Tongue (tissue), 2 donors: Measurements from ENCODE around the gene NPAS3. TPM values are rescaled to one million over a fixed set of nuclear protein-coding genes. Genes with fewer than 3 reads are reported as not detected.

Source experiments
- DNase-seq: peaks from one replicate; pipeline ENCODE4 v3.0.0-alpha.2; 2015
- total RNA-seq: library from RNA; depleted of rRNA; stranded (reverse); fragments of >200 nt; gene quantifications from one replicate; pipeline ENCODE4 v1.2.3, GENCODE V29; 2014

The NPAS3 gene
- total RNA-seq, 1 donor from 2014 or later, result 4.4 TPM

DNA sequence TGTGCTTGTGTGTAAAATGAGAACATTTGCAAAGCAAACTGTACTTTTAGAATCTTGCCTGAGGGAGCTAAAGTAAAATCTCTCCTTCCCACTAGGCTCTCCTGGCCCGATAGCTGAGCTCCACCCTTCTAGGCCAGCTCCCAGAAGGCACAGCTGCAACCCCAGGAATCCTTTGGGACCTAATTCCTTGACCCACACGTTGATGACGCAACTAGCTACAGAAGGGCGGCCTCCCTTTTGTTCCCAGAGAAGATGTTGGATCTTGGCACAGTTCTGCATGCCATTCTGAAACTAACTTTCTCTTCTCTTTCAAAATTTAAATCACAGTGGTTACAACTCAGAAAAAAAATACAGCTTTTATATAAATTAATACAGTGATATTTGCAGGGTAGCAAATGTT is 744.1 kb downstream of the NPAS3 start:
- DNase-seq, result peak; percentile 26

DNA sequence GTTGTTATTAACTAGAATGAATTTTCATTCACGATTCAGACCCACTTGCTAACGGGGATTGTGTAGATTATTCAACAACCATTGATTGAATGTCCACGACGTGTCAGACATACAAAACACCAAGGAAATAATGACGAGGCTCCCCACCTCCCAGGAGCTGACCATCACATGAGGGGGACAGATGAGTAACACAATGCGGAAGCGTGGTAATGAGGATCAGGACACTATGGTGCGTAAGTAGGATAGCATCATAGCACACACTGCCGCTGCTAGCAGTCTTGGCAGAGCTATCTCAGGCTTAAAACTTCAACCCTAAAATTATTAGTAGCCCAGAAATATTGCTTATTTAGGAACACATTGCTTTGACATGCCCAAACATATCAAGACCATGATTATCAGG is 746.3 kb downstream of the NPAS3 start:
- DNase-seq, result no peak

DNA sequence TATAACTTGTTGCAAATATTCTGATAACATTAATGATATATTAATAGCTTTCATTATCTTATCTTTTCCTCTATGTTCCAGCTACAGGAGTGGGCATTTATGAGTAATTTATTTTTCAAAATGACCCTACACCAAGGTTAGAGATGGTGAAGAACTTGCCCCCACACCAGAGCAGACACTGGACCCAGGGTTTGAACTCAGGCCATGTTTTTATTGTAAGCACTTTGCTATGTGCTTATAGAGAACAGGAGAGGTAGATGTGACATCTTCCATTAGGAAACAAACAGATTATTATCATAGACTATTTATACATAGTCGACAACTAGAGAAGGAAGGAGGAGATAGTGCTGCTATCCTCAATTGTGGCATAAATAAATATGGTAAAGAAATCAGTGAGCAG is 747.0 kb downstream of the NPAS3 start:
- DNase-seq, result no peak

DNA sequence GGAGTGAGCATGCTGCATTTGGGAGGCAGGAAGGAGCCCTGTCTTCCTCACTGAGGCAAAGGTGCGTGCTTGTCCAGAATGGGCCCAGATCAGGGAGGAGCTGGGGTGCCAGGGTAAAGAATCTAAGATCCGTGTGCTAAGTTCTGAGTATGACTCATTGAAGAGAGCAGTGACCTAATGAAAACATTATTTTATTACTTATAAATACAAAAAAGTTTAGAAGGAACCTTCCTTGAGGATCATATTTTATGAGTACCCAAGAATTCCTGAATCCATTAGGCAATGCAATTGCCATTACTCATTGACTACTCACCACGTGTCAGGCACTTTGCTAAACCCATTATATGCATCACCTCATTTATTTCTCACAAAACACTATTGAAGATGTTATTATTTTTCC is 747.5 kb downstream of the NPAS3 start:
- DNase-seq, result no peak

DNA sequence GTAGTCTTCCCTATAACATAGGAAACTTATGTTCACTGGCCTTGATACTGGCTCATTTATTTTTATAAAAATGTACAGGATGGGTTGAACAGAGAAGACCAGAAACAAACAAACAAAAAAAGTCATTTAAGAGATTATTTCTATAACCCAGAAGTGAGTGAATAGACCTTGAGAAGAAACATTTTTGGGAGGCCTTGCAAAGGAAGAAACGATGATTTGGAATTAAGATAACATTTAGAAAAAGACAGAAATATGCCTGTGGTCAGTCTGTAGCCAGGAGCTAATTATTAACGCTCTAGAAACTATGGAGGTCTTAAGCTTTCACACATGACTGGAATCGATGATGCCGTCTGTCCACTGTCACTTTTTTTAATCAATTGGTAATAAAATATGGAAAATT is 748.2 kb downstream of the NPAS3 start:
- no peak for DNase-seq

DNA sequence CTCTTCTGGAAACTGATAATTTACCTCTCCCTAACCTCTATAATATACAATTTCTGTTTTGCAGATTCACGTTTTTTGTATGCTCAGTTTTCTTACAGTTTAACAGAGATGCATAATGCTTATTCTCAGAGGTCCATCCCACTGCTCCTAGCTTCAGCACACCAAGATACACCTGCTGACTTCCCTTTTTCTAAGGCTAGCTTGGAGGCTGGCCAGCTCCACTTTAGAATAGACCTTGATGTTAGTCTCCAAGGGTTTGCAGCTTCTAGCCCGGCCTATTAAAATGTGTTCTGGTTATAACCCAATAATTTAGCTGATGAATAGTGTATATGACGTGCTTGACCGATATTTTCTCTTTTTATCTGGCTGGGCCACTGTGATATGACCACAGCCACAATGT is 751.0 kb downstream of the NPAS3 start:
- no peak for DNase-seq

DNA sequence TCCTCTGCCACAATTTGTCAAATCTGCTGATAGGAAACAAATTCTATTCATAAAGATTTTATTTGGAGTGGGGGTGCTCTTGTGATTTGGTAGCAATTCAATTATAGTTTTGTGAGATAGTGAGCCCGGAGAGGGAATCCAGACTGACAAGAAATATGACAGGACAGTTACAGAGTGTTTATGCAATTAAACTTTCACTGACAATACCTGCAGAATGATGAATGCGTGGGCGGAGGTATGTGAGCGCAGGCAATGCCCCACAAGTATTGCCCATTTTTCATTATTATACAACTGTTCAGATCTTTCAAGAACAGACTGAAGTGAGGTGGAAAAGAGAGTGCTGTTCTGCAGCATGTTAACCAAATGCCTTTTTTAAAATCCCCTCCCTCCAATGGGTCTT is 753.2 kb downstream of the NPAS3 start:
- DNase-seq, result no peak

DNA sequence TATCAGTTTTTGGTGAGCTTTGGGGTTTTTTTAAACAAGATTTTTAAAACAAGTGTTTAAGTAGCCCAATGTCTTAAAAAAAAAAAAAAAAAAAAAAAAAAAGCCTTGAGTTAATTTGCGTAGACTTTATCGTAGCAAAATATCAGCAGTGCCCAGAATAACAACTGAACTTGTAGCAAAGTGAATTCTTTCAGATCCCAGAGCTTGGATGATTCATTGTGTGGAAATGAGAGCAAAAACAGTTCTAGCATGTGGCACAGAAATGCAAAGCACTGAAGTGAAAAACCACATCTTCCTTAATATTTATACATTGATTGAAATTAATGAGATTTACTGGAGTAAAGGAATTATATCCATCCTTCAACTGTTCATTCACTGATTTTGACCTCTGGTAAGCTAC is 754.1 kb downstream of the NPAS3 start:
- DNase-seq, result no peak

DNA sequence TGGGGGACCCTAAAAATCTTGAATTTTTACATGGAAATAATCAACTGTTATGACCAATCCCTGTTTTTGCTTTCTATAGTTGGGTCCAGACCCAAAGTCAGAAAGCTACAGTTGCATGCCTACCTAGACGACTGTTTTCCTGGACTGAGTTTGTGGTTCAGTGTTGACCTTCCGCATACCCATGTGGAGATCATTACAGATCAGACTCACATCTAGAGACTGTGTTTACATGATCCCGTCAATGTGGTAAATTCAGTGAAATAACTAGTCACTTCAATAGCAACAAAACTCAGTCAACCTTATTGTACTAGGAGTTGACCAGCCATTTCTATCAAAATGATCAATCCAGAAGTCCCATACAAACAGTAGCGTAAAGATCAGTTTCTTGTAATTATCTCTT is 754.6 kb downstream of the NPAS3 start:
- DNase-seq, result no peak

DNA sequence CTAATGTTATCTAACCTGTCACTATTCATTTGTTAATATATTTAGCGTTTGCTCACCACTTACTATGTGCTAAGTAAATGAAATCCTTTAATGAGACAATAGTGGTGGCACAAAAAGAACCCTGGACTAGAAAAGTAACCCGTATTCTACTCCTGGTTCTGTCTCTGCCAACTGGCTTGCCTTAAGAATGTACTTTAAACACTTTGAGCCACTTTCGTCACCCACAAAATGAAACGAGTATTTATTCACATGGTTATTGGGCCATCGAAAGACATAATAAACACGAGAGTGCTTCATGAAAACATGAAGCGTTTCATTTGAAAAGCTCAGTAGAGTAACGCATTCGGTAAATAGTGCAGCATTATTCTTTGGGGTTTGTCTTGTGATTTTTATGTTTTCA is 757.5 kb downstream of the NPAS3 start:
- DNase-seq, result no peak

DNA sequence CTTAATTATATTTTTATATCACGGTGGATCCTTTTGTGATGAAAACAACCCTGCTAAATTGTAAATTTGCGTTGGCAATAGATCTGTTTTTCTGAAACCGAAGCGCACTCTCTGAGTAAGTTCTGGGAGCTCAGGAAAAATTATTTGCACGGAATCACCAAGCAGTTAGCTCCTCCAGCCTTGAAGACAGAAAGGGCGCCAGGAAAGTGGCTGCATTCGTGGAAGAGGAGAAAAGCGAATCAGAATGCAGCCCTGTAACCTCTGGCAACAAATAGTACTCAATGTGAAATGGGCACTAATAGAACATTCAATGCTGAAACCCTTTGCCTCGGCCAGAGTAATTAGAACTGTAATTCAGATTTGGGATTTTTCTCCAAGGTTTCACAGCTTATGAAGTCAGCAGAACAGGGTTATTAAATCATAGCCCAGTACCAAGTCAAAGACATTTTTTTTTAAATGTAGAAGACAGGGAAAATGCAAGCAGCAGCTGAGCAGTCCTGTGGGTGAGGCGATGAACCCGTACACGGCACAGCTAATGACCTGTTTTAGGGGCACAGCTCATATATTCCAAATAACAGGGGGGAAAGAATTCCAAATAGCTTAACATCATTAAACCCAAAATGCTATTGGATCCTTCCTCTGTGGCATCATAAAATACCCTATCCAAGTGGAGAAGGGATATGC is 760.8 kb downstream of the NPAS3 start:
- DNase-seq, result no peak

DNA sequence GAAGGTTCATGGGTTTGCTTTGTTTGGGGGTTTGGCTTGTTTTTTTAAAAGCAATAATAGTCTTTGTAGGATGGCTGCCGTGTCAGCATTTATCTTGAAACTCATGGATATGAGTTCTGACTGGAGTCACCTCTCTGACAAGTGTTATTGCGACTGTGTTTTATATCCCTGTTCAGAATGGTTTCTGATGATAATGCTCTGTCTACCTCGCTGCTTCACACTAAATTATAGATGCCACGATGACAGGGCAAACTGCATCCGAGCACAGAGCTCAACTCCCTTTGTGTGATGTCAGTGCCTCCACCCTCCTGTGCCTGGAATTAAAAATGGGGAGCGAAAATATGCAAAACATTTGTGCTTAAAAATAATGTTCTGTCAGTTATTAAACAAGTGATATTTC is 761.4 kb downstream of the NPAS3 start:
- DNase-seq, result no peak

DNA sequence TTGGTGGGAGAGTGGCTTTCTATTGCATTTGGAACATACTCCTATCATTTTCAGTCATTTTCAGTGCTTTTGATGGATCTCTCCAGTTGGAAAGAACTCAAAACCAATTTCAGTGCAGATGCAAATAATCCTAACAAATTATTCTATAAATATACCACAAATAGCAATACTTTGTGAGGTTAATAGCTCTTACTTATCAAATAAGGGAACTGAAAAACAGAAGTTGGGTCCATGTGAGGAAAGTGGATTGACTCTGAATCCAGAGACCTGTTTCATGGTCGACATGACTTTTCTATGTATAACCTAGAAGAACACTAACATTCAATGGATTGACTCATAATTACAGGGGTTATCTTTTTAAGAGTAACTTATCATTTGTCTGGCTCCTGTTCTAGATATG is 763.6 kb downstream of the NPAS3 start:
- no peak for DNase-seq

DNA sequence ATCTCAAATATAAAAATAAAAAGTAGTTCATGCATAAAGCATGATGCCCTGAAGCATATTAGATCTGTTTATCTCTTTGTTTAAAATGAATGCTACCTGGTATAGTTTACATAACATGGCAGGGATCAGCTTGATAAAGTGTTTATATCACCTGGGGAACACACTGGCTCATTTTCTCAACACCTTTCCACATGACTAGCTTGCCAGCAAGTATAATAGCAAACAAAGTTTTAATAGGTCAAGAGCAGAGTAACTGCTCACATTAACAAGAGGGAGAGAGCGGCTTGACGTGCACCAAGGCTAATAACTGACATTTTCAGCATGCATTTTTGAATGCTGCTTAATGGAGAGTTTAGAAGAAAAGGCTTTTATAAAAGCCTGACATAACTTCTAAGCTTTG is 765.8 kb downstream of the NPAS3 start:
- DNase-seq, result no peak

DNA sequence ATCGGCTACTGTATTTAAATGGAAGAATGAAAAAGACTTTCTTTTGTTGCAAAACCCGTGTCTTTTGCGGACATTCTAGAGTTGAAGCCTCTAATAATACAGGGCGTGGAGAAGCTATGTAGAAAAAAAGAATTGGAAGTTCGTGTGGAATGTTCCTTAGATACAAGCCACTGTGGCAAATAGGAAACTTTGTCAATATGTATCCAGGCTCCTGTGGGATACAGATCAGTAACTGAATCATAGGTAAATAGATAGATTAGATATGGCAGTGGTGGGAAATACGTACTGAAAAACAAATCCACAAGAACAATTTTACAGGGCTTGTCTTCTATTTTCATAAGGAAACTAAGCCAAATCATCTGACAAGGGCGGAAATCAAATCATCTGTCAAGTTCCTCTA is 766.8 kb downstream of the NPAS3 start:
- no peak for DNase-seq

DNA sequence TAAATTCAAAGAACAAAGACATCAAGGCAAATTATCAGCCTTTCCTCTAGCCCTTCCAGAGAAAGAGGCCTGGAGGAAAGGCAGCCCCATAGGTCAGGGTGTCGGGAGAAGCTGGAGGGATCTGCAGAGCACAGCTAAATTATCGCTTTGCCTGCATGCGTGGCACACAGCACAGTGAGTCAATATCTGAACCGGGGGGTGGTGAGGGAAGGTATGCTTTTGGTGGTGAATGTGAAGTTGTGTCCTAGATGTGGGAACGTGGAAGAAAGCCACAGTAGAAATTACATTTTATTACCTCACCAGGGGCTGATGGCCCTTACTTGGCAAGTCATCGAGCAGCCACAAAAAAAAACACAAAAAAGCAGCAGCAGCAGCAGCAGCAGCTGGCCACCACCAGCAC is 769.0 kb downstream of the NPAS3 start:
- DNase-seq, result no peak

DNA sequence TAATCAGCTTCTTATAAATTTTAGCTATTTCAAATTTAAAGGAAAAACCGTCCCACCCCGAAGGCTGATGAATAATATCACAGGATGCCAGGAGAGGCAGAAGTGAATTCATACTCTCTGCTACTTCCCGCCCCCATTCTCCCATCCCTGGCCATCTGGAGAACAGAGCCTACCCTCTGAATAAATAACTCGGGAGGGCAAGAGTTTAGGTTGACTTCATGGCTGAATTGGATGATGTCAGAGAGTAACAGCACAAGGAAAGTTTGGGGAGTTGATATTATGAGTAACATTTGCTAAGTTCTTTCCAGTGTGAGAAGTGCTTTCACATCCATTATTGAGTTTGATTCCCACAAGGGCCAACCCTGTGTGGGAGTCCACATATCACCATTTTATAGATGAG is 770.6 kb downstream of the NPAS3 start:
- DNase-seq, result no peak

DNA sequence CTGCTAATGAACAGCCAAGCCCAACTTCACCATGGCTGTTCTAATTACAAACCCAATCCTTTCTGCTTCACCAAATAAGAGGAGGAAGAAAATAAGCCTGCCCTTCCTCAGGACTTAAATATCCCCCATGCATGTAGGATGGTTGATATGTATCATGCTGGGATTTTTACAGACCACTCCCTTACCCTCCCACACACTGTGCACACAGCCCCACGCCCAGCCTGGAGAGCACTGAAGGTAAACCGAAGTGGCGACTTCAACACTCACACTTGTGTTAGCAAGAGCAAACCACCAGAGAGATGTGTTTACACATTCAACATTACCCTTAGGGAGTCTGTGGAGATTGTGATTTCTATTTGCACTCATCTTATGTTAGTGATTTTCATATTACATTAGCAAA is 771.0 kb downstream of the NPAS3 start:
- no peak for DNase-seq

DNA sequence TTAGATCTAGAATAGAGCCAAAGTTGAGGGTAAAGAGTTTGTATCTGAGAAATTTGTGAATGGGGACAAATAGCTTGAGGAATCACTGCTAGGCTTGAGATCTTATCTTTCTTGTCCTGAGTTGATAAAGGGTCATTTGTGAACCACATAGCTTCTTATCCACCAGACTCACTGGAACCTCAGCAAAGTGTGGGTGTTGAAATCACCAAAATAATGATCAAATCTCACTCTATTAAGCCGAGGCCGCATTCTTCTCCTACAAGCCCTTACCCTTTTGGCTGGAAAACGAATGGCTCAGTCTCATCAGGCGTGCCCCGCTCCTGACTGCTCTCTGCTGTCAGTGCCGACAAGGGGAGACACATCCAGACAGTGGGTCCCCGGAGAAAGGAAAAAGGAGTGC is 771.6 kb downstream of the NPAS3 start:
- DNase-seq, result no peak

DNA sequence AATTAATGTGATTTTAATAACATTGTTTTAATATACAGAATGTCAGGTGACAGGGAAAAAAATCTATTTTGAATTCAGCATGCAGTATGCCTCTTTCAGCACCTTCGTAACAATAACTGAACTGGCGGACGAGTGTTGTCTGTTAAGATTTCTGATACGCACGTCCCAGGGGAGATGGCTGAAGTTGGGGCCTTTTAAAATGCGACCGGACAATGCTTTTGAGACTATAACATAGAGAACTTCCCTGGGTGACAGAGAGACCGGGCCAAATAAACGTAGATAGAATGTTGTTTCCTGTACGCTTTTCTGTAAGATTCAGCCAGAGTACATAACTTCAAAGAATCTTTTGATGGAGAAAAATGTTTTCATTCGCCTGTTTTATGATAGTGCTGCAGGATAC is 772.5 kb downstream of the NPAS3 start:
- DNase-seq, result no peak

DNA sequence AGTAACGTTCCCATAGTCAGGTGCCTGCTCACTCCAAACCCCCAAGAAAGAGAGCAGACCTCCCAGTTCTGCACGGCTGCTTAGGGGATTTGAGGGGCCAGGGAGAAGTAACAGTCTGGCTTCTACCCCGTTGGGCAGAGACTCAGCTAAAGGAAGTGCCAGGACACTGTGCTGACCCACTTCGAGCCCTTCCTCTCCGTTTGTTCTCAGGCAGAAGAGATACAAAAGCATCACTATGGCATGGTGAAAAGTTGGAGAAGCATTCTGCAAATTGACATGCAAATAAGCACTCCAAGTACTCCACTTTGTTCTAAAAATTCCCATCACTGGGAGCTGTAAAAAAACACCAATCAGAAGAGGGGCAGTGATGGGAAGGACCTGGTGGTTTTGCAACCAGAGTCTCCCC is 773.1 kb downstream of the NPAS3 start:
- no peak for DNase-seq

DNA sequence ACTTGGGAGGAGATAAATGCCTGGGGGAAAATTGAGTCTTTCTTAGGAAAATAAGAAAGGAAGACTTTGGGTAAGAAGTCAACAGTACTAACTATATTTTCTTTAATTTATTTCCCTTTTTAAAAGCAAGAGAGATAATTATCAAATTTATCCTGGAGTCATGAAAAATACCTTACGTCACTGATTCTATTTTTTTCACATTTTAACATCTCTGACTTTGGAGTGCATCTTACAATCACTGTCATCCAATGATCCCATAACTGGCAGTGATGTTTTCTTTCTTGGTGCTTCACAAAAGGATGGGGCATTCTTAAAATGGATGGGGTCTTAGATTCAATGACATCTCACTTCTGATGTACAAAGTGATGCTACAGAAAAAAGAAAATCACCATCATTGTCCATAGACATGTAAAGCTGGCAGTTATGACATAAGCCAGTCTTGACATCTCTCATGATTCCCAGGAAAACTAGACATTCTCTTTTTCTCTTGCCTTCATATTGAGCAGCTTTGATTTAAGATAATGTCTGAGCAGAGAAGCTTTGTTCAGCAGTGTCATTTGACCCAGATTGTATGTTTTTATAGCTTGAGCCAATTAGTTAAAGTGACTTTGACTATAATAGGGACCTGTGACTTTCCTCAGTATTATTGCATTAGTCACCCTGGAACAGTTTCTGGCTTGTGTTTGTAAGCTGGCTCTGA is 776.0 kb downstream of the NPAS3 start:
- DNase-seq, result no peak

DNA sequence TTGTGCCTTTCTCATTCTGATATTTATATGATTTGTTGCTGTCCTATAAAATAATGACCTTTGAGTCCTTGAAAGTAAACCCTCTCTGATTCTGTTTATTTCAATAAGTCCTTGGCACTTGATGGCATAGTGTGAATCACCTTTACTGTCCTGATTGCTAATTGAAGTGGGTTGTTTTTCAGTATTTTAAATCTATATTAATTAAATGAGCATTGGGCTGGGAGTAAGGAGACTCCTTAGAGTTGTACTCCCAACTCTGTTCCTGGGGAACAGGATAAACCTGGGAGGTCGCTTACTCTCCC is 776.5 kb downstream of the NPAS3 start:
- DNase-seq, result no peak

DNA sequence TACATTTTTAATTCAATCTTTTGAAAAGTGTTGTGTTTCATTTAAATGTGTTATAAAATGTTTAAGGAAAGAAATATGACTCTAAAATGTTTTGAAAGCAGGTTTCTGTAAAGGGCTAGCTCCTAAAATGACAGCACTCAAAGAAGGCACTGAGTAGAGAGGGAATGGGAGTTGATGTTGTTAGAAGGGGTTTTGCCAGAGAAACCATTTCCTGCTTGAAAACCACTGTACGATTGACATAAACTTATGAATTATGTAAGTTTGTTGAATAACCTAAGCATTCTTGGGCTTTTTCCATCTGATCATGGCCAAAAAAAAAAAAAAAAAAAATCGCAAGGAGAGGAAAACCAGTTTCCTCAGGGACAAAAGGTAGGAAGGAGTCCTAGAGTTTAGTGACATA is 778.2 kb downstream of the NPAS3 start:
- DNase-seq, result no peak

DNA sequence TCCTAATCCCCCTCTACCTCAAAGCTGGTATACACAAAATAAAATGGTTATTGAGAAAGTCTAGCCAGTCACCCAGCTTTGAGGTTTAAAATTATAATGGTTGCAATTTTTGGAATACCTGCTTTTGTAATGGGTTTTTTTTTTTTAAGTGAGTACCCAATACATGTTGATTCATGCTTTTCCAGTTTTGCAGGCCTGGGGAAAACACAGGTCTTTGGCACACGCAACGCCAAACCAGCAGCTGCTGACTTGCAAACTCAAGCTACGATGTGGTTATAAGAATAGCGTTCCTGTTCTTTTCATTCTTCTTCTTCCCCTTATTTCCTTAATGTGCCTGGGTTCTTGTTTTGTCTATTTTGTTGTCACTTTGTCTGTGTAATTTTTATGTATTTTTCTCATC is 779.2 kb downstream of the NPAS3 start:
- DNase-seq, result no peak
